ENCODE results near the gene CHRNA1. TPM values are rescaled to one million over a fixed set of nuclear protein-coding genes. Genes with fewer than 3 reads are reported as not detected.

The CHRNA1 gene
- total RNA-seq, 1 experiment from 2014 or later = not detected

GRCh38 chr2:174781996-174782395, 17.7 kb upstream of the CHRNA1 start:
- Histone ChIP-seq H4K91ac (ENCODE audit: insufficient read length, low read depth, low read length) (no peak overlapping the region), H2BK20ac (ENCODE audit: low read depth, low read length, poor library complexity, severe bottlenecking) (no peak overlapping the region), H3K14ac (ENCODE audit: insufficient read depth, low read length) (no peak overlapping the region), H3K23ac (ENCODE audit: insufficient read length, low read depth, low read length) (no peak overlapping the region), H2BK12ac (ENCODE audit: insufficient read length, low read depth, low read length) (no peak overlapping the region), H2BK15ac (ENCODE audit: low read depth, low read length) (no peak overlapping the region), H3T11ph (ENCODE audit: low read length) (no peak overlapping the region), H2BK5ac (ENCODE audit: insufficient read length, low read length) (no peak overlapping the region), H3K23me2 (ENCODE audit: insufficient read length, low read depth, low read length, poor library complexity, severe bottlenecking) (no peaks in the 10 kb centered on the region), H3K27me3 (ENCODE audit: insufficient read depth, low read length) (no peaks in the 10 kb centered on the region), H3K79me1 (ENCODE audit: insufficient read depth, low read depth, low read length, poor library complexity, severe bottlenecking) (no peaks in the 10 kb centered on the region), H3K9me3 (ENCODE audit: control insufficient read depth, low read depth, low read length) (no peaks in the 10 kb centered on the region), H2AK5ac (ENCODE audit: insufficient read length, low read length) (no peak overlapping the region), H4K8ac (replicated peaks; ENCODE audit: insufficient read length, low read depth, low read length) (no peak overlapping the region), H3K27ac (ENCODE audit: insufficient read length, low read depth, low read length) (no peak overlapping the region), H3K9ac (ENCODE audit: extremely low read depth, insufficient read length, low read length) (no peak overlapping the region), H2AFZ (ENCODE audit: low read length) (no peak overlapping the region), H3K4me2 (ENCODE audit: insufficient read depth, insufficient read length, low read length) (no peak overlapping the region), H3K4ac (ENCODE audit: low read depth, low read length) (no peak overlapping the region), H3K4me1 (ENCODE audit: insufficient read depth, low read length) (peaks cover 4% of the 10 kb centered on the region; the same call in 1 of the 2 replicates), H2BK120ac (ENCODE audit: low read depth, low read length, poor library complexity, severe bottlenecking) (no peak overlapping the region), H3K79me2 (ENCODE audit: insufficient read depth, low read length) (no peaks in the 10 kb centered on the region), H3K56ac (ENCODE audit: insufficient read length, low read depth, low read length) (no peak overlapping the region), H4K20me1 (ENCODE audit: control insufficient read depth, insufficient read depth, insufficient read length) (no peaks in the 10 kb centered on the region), H4K5ac (ENCODE audit: insufficient read length, low read depth, low read length) (no peak overlapping the region), H3K18ac (ENCODE audit: insufficient read length, low read depth, low read length) (no peak overlapping the region)
- Mint-ChIP-seq H3K4me3 (no peak overlapping the region), H3K36me3 (ENCODE audit: insufficient read depth in 1 of 3, low read depth in 3 of 3) (no peaks in the 10 kb centered on the region), H3K27me3 (ENCODE audit: low read depth) (peaks cover 5% of the 10 kb centered on the region), H3K4me1 (peaks cover 56 to 65% of the 10 kb centered on the region in 2 experiments), H3K27ac (0 out of 7 replicates have a peak overlapping the region, but pooled peaks of 1 of the 3 experiments have one; percentile 16), H3K9me3 (no peaks in the 10 kb centered on the region)
- no peak for TF ChIP-seq CTCF (conservative IDR thresholded peaks at IDR 0.05)
- no CpG with 5 or more reads among the region's 11 CpGs for WGBS (ENCODE audit: extremely low coverage, insufficient read length, low lambda C conversion rate)
- DNase-seq = no peak

Measured in H9 (cell line).